A549 (cell line): ENCODE data around the gene CCDC47.

Experiments
- HDAC2 ChIP-seq: fragments of 200-600 bp; sonication (generic); IDR thresholded peaks from 2 replicates; pipeline ENCODE4 v1.6.1; 2016
- HOXB13 ChIP-seq: fragments of 250-450 bp; sonication (Bioruptor Pico); IDR thresholded peaks from 2 replicates; pipeline ENCODE4 v1.5.0; 2020; ENCODE audit warnings: low read depth, mild to moderate bottlenecking, moderate library complexity
- MAZ ChIP-seq: fragments of 150-350 bp; IDR thresholded peaks from 2 replicates; pipeline ENCODE4 v1.6.1; 2014; ENCODE audit warnings: antibody characterized with exemption, low read depth, low read length, borderline replicate concordance
- SMC3 ChIP-seq: fragments of >200 bp; sonication (Bioruptor Twin); formaldehyde crosslinking; IDR thresholded peaks from 3 replicates; pipeline ENCODE4 v1.6.1; 2018; ENCODE audit warnings: inconsistent platforms
- TF ChIP-seq, protein P1 (sequence below): fragments of >200 bp; sonication (Bioruptor Twin); formaldehyde crosslinking; IDR thresholded peaks from 3 replicates; pipeline ENCODE4 v1.5.1; 2016
- TF ChIP-seq, protein P2 (sequence below): fragments of 450-650 bp; IDR thresholded peaks from 2 replicates; pipeline ENCODE4 v1.6.1; 2014; ENCODE audit warnings: antibody characterized with exemption

DNA sequence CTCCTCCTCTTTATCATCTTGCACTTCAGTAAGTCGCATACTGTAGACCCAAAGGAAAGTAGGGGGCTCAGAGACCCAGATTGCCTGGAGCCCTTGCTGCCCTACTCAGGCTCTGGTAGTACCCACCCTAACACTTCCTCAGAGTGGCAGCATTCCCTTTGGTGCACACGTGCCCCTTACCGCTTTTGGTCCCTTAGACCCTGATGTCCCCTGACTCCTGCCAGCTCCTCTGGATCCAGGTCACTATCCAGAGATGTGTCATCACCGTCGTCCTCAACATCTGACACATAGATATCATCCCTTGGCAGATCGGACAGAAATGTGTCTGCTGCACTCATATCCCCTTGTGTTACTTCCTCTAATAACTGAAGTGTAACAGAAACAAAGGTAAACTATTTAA, 48.4 kb upstream of the CCDC47 start:
- TF ChIP-seq HOXB13 (CRISPR knock-in tag) (no peak), SMC3 (no peak), HDAC2 (no peak), MAZ (no peak)
- TF ChIP-seq, protein P1, sequence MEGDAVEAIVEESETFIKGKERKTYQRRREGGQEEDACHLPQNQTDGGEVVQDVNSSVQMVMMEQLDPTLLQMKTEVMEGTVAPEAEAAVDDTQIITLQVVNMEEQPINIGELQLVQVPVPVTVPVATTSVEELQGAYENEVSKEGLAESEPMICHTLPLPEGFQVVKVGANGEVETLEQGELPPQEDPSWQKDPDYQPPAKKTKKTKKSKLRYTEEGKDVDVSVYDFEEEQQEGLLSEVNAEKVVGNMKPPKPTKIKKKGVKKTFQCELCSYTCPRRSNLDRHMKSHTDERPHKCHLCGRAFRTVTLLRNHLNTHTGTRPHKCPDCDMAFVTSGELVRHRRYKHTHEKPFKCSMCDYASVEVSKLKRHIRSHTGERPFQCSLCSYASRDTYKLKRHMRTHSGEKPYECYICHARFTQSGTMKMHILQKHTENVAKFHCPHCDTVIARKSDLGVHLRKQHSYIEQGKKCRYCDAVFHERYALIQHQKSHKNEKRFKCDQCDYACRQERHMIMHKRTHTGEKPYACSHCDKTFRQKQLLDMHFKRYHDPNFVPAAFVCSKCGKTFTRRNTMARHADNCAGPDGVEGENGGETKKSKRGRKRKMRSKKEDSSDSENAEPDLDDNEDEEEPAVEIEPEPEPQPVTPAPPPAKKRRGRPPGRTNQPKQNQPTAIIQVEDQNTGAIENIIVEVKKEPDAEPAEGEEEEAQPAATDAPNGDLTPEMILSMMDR = no peak
- TF ChIP-seq, protein P2, sequence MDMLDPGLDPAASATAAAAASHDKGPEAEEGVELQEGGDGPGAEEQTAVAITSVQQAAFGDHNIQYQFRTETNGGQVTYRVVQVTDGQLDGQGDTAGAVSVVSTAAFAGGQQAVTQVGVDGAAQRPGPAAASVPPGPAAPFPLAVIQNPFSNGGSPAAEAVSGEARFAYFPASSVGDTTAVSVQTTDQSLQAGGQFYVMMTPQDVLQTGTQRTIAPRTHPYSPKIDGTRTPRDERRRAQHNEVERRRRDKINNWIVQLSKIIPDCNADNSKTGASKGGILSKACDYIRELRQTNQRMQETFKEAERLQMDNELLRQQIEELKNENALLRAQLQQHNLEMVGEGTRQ = no peak
